COR-L47 (cell line): ENCODE data around the gene KCTD11.
A peak's percentile ranks its signal among the peaks of the same experiment; 100 is the strongest.

Source experiments
- DNase-seq: peaks from one replicate; lab custom pipeline; 2025; lab: John Stamatoyannopoulos, UW

KCTD11 gene

GRCh38 chr17:7351665-7352502 lies at the start of gene KCTD11:
TSS of gene KCTD11 (plus strand) at chr17:7352162.
- DNase-seq: no peak

GRCh38 chr17:7304179-7304578 lies 47.8 kb upstream of the KCTD11 start:
- DNase-seq: no peak

- peak; percentile 96 for DNase-seq
Measured at GRCh38 chr17:7306911-7307685, 44.9 kb upstream of the KCTD11 start, which contains the start of gene EIF5A. TSS of gene EIF5A (plus strand) at chr17:7307628. CDS start at chr17:7309636, 2,008 bp downstream.

- DNase-seq: no peak
Measured at GRCh38 chr17:7307686-7308624, 44.0 kb upstream of the KCTD11 start.

- DNase-seq: peak; percentile 48
Measured at GRCh38 chr17:7308625-7309433, 43.1 kb upstream of the KCTD11 start.

- no peak for DNase-seq
Measured at GRCh38 chr17:7309628-7310027, 42.3 kb upstream of the KCTD11 start.

- DNase-seq: no peak
Measured at GRCh38 chr17:7311110-7311705, 40.8 kb upstream of the KCTD11 start.

GRCh38 chr17:7312432-7313087 lies 39.4 kb upstream of the KCTD11 start:
- DNase-seq: no peak

GRCh38 chr17:7313088-7313889 lies 38.7 kb upstream of the KCTD11 start:
- DNase-seq: no peak

- no peak for DNase-seq
Measured at GRCh38 chr17:7313890-7314718, 37.9 kb upstream of the KCTD11 start.

- DNase-seq: peak; percentile 55
Measured at GRCh38 chr17:7314719-7315569, 37.0 kb upstream of the KCTD11 start, which contains the start of gene GPS2. TSS of gene GPS2 (minus strand) at chr17:7315360. CDS start at chr17:7315052, 308 bp downstream.

- DNase-seq: no peak
Measured at GRCh38 chr17:7315570-7316235, 36.3 kb upstream of the KCTD11 start.

GRCh38 chr17:7317161-7317803 lies 34.7 kb upstream of the KCTD11 start:
- DNase-seq: no peak

- no peak for DNase-seq
Measured at GRCh38 chr17:7318121-7318860, 33.7 kb upstream of the KCTD11 start.

- DNase-seq: no peak
Measured at GRCh38 chr17:7321466-7321865, 30.5 kb upstream of the KCTD11 start.
